Stimulated activated CD8-positive, alpha-beta memory T cell treated with anti-CD3 and anti-CD28 coated beads, Interleukin-12 subunit alpha, Interleukin-12 subunit beta, amount 100 ng/mL, for 24 hours (primary cell): ENCODE results near the gene MAPKAP1.

ENCODE experiments used
- DNase-seq: peaks from one replicate; pipeline ENCODE4 v3.0.0-alpha.2; 2020; ENCODE audit errors: extremely low read depth

The MAPKAP1 gene

DNA sequence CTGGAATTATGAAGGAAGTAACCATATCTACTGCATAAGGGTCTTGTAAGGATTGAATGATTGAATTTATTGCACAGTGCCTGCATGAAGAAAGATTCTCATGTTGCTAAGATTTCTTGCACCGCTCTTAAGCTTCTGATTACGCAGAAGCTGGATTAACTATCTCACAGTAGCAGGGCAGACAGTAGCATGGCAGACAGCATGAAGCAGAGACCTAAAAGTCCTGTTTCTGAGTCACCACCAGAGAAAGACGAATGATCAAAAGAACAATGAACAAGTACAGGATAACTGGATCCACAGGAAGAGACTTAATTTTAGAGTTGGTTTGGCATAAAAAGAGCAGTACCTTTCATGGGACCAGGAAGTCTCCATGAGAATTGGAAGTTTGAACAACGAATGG lies 142.4 kb downstream of the MAPKAP1 start:
- DNase-seq: no peak

DNA sequence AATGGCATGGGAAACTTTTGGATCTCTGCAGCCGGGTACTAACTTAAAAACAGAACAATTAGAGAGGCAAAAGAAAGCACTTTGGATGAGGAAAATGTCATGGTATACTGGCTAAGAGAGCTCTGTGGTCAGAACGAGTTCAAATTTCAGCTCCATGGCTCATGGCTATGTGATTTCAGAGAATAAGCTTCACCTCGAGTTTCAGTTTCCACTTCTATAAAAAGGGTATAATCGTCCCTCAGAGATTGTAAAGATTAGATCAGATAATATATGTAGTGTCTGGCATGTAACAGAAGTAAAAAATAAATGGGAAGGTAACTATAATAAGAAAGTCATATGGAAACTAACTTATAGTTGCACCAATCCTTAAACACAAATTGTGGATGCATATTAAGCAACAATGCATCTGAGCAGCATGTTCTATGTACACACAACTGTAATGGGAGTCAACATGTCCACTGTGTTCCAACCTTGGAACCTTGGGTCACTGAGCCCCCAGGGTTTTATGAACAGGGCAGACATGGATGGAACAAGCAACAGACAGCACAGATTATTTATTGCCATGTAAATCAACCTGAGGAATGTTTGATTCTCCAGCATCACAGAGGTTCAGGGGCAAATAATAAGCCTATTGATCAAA lies 145.4 kb downstream of the MAPKAP1 start:
- no peak for DNase-seq

- no peak for DNase-seq
Measured at GRCh38 chr9:125559894-125560293, 147.1 kb downstream of the MAPKAP1 start.

GRCh38 chr9:125559194-125559593 lies 147.8 kb downstream of the MAPKAP1 start:
- DNase-seq: no peak

DNA sequence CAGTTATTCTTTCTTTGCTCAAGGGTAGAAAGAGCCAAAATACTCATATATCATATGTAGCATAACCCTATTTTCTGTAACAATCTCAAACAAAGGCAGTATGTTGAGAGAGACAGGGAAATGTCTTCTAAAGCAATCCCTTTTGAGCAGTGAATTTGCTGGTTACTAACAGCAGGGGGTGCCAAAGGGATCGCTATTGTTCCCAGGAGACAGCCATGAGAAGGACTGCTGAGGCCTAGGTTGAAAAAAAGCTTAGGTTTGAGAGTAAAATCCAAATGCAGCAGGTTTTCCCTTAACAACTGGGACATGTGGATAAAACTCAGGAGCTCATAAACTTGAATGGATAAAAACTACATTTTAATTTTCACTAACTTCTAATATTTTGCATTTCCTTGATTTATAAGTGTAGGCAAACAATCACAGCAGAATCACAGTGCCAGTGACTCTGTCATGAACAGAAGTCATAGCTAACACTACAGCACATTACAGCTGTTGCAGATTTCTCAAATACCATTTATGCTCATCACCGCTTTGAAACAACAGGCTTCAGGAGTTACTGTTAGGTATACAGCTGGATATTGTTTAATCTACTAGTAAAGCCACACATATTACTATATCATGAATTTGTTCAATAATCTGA lies 148.4 kb downstream of the MAPKAP1 start:
- DNase-seq: no peak

DNA sequence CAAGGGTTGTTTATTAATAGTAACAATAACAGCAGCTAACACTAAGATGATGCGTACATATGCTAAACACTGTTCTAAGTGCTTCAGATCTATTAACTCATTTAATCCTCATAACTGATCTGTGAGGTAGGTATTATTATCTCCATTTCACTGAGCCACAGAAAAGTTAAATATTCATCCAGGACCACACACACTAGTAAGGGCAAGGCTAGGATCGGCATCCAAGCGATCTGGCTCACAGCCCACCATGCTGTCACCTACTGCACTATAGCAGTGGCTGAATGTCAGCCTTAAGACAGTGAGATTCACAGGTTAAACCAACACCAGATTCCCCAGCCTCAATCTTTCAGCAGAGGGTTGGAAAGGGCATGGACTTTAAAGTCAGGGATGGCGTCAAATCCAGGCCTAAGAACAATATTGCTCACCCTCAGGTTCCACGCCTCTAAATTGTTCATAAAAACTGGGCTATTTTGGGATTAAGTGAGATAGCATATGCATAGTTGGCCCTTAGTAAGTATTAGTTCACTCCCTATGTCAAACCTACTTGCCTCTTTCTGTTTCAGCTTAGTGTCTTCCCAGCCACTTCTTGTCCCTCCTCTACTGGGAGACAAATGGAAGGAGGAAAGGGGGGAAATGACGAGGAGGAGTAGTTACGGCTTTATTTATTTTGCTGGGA lies 150.8 kb downstream of the MAPKAP1 start:
- no peak for DNase-seq

DNA sequence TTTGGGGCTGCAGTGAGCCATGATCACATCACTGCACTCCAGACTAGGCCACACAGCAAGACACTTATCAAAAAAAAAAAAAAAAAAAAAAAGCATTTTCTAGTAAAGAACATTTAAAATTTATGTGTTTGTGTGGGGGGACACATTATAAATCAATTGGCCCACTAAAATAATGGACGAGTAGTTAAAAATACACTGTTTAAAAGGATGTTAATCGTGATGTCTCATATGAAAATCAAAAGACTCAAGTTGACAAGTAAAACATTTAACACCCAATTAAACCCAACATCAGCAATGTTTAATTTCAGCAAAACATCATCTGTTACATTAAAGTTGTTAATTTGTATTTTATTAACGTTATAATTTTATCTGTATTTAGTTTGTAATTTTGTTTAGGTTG lies 152.3 kb downstream of the MAPKAP1 start:
- DNase-seq: no peak

DNA sequence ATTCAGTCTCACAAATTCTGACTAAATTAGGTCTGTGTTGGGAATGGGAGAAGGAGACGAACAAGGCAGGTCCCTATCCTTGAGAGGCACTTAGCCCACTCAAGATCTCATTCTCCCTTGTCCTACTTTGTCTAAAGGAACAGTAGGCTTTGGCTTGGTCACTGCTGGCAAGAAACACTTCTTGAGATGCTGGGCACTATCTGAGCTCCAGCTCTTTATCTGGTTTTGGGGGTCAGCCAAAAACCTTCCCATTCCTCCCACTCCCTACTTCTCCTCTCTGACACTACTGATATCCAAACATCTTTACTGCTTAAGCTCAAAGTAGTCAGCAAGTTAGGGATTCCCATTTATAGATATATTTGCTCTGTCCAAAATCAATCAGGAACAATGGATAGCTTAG lies 155.2 kb downstream of the MAPKAP1 start:
- DNase-seq: no peak

DNA sequence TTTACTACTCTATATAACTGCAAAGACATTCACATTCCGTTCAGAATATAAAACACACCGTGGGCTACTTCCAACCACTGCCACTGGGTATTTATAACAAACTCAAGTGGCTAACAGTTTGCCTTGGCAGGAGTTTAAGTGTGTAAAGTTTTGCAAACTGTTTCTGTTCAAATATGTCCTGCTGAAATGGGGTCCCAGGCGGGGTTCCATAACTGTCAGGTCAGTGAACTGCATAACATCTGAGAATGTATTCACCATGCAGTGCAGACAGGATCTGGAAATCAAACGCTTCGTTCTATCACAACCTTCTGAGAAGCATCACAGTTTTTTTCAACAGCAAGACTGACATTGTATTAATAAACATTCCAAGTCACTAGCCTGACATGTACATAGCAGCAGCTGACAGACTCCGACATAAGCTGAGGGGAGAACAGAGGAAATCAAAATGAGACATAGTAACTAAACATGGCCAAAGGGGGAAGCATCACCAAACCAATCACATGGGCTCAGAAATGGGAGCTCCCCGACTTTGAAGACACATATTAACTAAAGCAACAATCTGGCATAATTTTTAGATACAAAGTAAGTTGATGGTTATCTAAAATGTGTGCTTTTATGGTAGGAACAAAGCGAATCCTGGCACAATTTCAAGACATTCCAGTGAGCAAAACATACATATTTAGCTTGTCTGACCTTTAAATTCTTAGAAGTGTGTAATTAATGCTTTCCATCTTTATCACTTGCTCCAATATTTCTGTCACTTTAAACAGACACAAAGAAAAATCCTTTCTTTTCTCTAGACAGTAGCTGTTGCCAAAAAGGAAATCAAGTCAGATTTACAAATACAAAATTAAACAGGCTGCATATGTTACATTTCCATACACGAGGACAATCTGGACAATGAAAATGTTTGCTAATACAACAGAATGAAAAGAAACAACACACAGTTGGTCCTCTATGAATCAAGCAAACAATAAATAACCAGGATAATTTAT lies 156.8 kb downstream of the MAPKAP1 start:
- no peak for DNase-seq

GRCh38 chr9:125549465-125549871 lies 157.5 kb downstream of the MAPKAP1 start:
- no peak for DNase-seq

DNA sequence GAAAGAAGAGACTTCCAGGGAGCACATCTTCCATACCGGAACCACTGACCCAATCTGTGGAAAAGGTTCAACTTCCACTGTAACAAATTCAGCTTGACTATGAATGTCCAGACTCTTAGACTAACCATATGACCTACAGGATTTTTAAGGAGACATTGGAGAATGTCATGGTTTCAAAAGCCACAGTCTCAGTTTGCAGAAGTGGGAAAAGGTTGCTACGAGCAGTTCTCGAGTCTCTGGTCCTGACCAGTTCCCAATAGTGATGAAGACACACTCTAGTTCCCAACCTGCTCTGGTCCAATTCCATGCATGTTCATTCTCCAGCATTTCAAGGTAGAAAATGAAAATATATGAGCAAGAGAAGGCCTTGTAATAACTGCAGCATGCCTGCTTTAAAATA lies 158.0 kb downstream of the MAPKAP1 start:
- no peak for DNase-seq

GRCh38 chr9:125548141-125548540 lies 158.9 kb downstream of the MAPKAP1 start:
- no peak for DNase-seq

DNA sequence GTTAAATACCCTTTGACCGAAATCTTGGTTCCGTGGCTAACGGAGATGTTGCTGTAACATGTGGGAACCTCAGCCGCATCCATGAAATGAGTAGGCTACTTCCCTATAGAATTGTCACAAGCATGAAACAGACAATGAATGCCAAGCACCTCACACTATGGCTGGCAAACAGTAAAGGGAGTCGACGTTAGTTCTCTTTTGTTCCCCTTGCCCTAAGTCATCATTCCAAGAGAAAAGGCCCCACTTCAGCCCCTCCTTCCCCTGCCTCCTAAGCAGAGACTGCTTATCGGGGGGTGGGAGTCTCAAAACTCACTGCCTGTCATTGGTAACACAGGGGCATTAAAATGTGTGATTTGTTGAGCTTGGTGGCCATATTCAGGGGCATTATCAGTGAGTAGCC lies 159.6 kb downstream of the MAPKAP1 start:
- DNase-seq: no peak

DNA sequence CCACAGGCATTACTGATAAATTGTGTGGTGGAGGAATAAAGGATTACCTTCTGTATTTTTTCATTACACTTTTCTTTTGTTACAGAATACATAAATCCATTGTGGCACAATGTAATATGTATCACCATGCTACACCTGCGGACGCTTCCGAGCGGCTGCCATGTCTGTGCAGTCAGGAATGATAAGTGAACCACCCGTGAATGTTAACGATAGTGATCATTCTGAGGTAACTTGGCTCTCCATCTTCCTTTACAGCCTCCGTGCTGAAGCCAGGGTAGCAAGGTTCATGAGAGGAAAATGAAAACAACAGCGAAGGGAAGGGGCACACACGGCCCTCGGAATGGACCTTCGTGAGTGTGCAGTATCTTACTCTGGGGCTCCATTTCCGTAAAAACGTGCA lies 161.2 kb downstream of the MAPKAP1 start:
- DNase-seq: no peak

- no peak for DNase-seq
Measured at GRCh38 chr9:125544988-125545651, 161.9 kb downstream of the MAPKAP1 start.

- no peak for DNase-seq
Measured at GRCh38 chr9:125544484-125544883, 162.5 kb downstream of the MAPKAP1 start.

DNA sequence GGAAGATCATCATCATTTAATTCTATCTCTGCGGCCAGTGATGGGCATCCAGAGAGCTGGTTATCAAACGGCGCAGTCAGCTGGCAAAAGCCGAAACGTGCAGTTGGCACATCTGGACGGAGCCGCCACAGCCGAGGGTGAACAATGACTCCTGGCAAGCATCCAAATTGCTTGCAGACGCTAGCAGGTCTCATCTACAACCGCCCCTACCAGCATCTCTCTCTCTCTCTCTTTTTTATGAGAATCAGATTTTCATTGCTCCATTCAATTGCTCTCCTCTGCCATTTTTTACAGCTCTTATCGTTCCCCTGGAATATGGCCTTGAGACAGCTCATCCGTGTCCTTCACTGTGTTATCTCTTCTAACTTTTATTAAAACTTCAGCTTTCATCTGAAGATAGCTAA lies 165.2 kb downstream of the MAPKAP1 start:
- DNase-seq: no peak

DNA sequence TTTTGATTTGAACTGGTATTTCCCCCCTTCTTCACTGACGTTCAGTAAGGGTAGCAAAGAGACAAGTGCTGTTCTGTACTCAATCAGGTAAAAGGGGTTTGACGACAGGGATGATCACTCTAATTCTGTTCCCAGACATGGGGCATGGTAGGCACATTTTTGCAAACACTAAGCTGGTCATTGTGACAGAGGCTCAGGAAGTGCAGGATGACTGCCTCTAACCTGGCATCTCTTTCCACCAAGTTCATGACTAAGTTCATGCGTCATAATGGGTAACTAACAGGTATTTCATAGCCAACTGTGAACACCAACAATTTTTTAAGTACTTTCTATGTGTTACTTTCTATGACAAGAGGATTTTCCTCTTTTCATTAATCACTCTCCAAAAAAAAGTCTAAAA lies 166.5 kb downstream of the MAPKAP1 start:
- no peak for DNase-seq

- DNase-seq: no peak
Measured at GRCh38 chr9:125538092-125538473, 168.9 kb downstream of the MAPKAP1 start.

GRCh38 chr9:125537442-125538091 lies 169.4 kb downstream of the MAPKAP1 start:
- no peak for DNase-seq

DNA sequence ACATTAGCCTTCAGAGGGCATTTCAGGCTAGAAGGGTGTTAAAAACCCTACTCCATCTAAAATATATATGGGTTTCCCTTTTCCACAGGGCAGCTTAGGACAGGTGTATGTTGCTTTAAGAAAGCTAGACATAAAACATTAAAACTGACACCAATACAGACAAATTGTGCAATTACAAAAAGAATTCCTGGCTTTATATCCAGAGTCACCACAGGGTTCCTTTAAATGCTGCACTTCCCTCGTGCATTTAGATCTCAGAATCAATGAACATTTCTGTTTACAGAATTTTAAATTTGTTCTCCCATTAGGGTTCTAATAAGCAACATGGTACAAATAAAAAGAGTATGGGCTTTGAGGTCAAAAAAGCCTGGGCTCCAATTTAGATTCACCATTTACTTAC lies 170.2 kb downstream of the MAPKAP1 start:
- DNase-seq: no peak
